Adipocyte (in vitro differentiated cells): ENCODE data around the gene TMC4.
"Not testable (repeated sequence)": the region's sequence is repeated elsewhere in the genome, so short reads cannot be mapped to it uniquely, and the experiment has no call there.

Source experiments
- DNase-seq: peaks from one replicate; pipeline ENCODE4 v3.0.0-alpha.2; 2015; ENCODE audit warnings: low read depth
- H3K27me3 ChIP-seq: replicated peaks from 2 replicates; pipeline ENCODE4 v1.7.0; 2013; ENCODE audit warnings: mild to moderate bottlenecking, low read length, moderate library complexity; ENCODE audit not compliant: control insufficient read depth, insufficient read depth
- H3K36me3 ChIP-seq: 2 replicates; pipeline ENCODE4 v1.7.0; 2013; ENCODE audit warnings: low read length, mild to moderate bottlenecking, moderate library complexity; ENCODE audit not compliant: control insufficient read depth, insufficient read depth, severe bottlenecking
- H3K4me1 ChIP-seq: 2 replicates; pipeline ENCODE4 v1.7.0; 2013; ENCODE audit warnings: mild to moderate bottlenecking, low read length, moderate library complexity; ENCODE audit not compliant: control insufficient read depth, insufficient read depth
- H3K4me3 ChIP-seq: 2 replicates; pipeline ENCODE4 v1.7.0; 2013; ENCODE audit warnings: mild to moderate bottlenecking, low read length, moderate library complexity
- H3K9ac ChIP-seq: 2 replicates; pipeline ENCODE4 v1.7.0; 2013; ENCODE audit warnings: mild to moderate bottlenecking, low read length, moderate library complexity
- H3K9me3 ChIP-seq: 2 replicates; pipeline ENCODE4 v1.7.0; 2013; ENCODE audit warnings: mild to moderate bottlenecking, low read length, moderate library complexity; ENCODE audit not compliant: control insufficient read depth

The TMC4 gene

GRCh38 chr19:54201980-54202379 is 29.0 kb upstream of the TMC4 start:
- Histone ChIP-seq H3K4me1 (peaks cover 55% of the 10 kb centered on the region), H3K9ac (peak overlapping the region; percentile 90), H3K4me3 (peak overlapping the region; percentile 95), H3K9me3 (no peaks in the 10 kb centered on the region), H3K36me3 (peaks cover 54% of the 10 kb centered on the region), H3K27me3 (no peaks in the 10 kb centered on the region)
- no peak for DNase-seq

GRCh38 chr19:54201172-54201701 is 28.3 kb upstream of the TMC4 start:
- peak overlapping the region; percentile 90 for H3K9ac ChIP-seq
- peak overlapping the region; percentile 95 for H3K4me3 ChIP-seq
- H3K4me1 ChIP-seq, result peaks cover 48% of the 10 kb centered on the region
- DNase-seq, result no peak
- H3K36me3 ChIP-seq, result peaks cover 46% of the 10 kb centered on the region
- H3K9me3 ChIP-seq, result no peaks in the 10 kb centered on the region
- H3K27me3 ChIP-seq, result no peaks in the 10 kb centered on the region

GRCh38 chr19:54199401-54199800 is 26.4 kb upstream of the TMC4 start:
- no peak for DNase-seq
- Histone ChIP-seq H3K4me3 (no peak overlapping the region), H3K9me3 (no peaks in the 10 kb centered on the region), H3K9ac (peak overlapping the region; percentile 90), H3K4me1 (peaks cover 29% of the 10 kb centered on the region), H3K27me3 (no peaks in the 10 kb centered on the region), H3K36me3 (peaks cover 31% of the 10 kb centered on the region)

- Histone ChIP-seq H3K9ac (no peak overlapping the region), H3K4me3 (no peak overlapping the region), H3K9me3 (no peaks in the 10 kb centered on the region), H3K27me3 (no peaks in the 10 kb centered on the region), H3K36me3 (peaks cover 20% of the 10 kb centered on the region), H3K4me1 (peaks cover 11% of the 10 kb centered on the region)
- DNase-seq, result no peak
Observed at GRCh38 chr19:54197121-54197520, 24.2 kb upstream of the TMC4 start.

- Histone ChIP-seq H3K36me3 (peaks cover 14% of the 10 kb centered on the region), H3K9ac (no peak overlapping the region)
Observed at GRCh38 chr19:54196536-54196935, 23.6 kb upstream of the TMC4 start.

GRCh38 chr19:54194463-54194862 is 21.5 kb upstream of the TMC4 start:
- Histone ChIP-seq H3K9ac (peak overlapping the region; percentile 29), H3K36me3 (peaks cover 13% of the 10 kb centered on the region)
- not testable (repeated sequence) for H3K9me3 ChIP-seq, H3K4me1 ChIP-seq, H3K27me3 ChIP-seq, DNase-seq, H3K4me3 ChIP-seq

More at GRCh38 chr19:54196536-54196935, 23.6 kb upstream of the TMC4 start:
- Histone ChIP-seq H3K4me3 (no peak overlapping the region), H3K9me3 (no peaks in the 10 kb centered on the region), H3K4me1 (peaks cover 10% of the 10 kb centered on the region), H3K27me3 (no peaks in the 10 kb centered on the region)
- DNase-seq, result no peak

GRCh38 chr19:54193011-54193410 is 20.1 kb upstream of the TMC4 start:
- Histone ChIP-seq H3K4me1 (peaks cover 17% of the 10 kb centered on the region), H3K36me3 (peaks cover 13% of the 10 kb centered on the region), H3K9ac (peak overlapping the region; percentile 25), H3K27me3 (no peaks in the 10 kb centered on the region), H3K4me3 (no peak overlapping the region), H3K9me3 (no peaks in the 10 kb centered on the region)
- no peak for DNase-seq

- Histone ChIP-seq H3K27me3 (no peaks in the 10 kb centered on the region), H3K4me3 (peak overlapping the region; percentile 91), H3K4me1 (peaks cover 18% of the 10 kb centered on the region), H3K36me3 (peaks cover 13% of the 10 kb centered on the region), H3K9ac (peak overlapping the region; percentile 96), H3K9me3 (no peaks in the 10 kb centered on the region)
- no peak for DNase-seq
Observed at GRCh38 chr19:54191811-54192453, 19.0 kb upstream of the TMC4 start.

GRCh38 chr19:54191011-54191810 is 18.3 kb upstream of the TMC4 start, which contains the start of gene TSEN34:
TSEN34 (plus strand) TSS chr19:54191308; CDS start chr19:54191365, 57 bp downstream.
- peak within 1 kb of the TSS; percentile 96 for H3K9ac ChIP-seq
- peaks cover 18% of the 10 kb centered on the region for H3K4me1 ChIP-seq
- peak within 1 kb of the TSS; percentile 91 for H3K4me3 ChIP-seq
- peaks cover 13% of the 10 kb centered on the region for H3K36me3 ChIP-seq
- no peaks in the 10 kb centered on the region for H3K27me3 ChIP-seq
- peak; percentile 93 for DNase-seq
- H3K9me3 ChIP-seq, result no peaks in the 10 kb centered on the region

- no peaks in the 10 kb centered on the region for H3K9me3 ChIP-seq
- peaks cover 11% of the 10 kb centered on the region for H3K36me3 ChIP-seq
- DNase-seq, result peak; percentile 100
- peak overlapping the region; percentile 96 for H3K9ac ChIP-seq
- peaks cover 18% of the 10 kb centered on the region for H3K4me1 ChIP-seq
- peak overlapping the region; percentile 91 for H3K4me3 ChIP-seq
- H3K27me3 ChIP-seq, result no peaks in the 10 kb centered on the region
Observed at GRCh38 chr19:54190503-54191010, 17.6 kb upstream of the TMC4 start.
